Body of pancreas (tissue), 4 donors: ENCODE results near the gene NOPCHAP1.

Source experiments
- CTCF ChIP-seq, 7 experiments: fragments of 450-650 bp in 4 of 7; fragments of 200-600 bp in 3 of 7; sonication (generic) in 3 of 7; IDR thresholded peaks; one replicate each; pipeline ENCODE4 v1.5.1; 2016 to 2019; ENCODE audit warnings: antibody characterized with exemption in 7 of 7
- POLR2A ChIP-seq, 3 donors: fragments of 450-650 bp; IDR thresholded peaks; one replicate each; pipeline ENCODE4 v1.6.1; 2016; ENCODE audit warnings: antibody characterized with exemption in 3 of 3, mild to moderate bottlenecking in 2 of 3

- no peak for TF ChIP-seq POLR2A (IDR thresholded peaks at IDR 0.05)
- TF ChIP-seq CTCF (IDR thresholded peaks at IDR 0.05) = no peak
Observed at GRCh38 chr12:105026411-105026810, 40.3 kb downstream of the NOPCHAP1 start.
